ENCODE results near the gene IPO13. TPM values are rescaled to one million over a fixed set of nuclear protein-coding genes. Genes with fewer than 3 reads are reported as not detected.

IPO13 gene
- total and polyA plus RNA-seq, 2 experiments from 2014 or later: 26.2 to 28.6 TPM

DNA sequence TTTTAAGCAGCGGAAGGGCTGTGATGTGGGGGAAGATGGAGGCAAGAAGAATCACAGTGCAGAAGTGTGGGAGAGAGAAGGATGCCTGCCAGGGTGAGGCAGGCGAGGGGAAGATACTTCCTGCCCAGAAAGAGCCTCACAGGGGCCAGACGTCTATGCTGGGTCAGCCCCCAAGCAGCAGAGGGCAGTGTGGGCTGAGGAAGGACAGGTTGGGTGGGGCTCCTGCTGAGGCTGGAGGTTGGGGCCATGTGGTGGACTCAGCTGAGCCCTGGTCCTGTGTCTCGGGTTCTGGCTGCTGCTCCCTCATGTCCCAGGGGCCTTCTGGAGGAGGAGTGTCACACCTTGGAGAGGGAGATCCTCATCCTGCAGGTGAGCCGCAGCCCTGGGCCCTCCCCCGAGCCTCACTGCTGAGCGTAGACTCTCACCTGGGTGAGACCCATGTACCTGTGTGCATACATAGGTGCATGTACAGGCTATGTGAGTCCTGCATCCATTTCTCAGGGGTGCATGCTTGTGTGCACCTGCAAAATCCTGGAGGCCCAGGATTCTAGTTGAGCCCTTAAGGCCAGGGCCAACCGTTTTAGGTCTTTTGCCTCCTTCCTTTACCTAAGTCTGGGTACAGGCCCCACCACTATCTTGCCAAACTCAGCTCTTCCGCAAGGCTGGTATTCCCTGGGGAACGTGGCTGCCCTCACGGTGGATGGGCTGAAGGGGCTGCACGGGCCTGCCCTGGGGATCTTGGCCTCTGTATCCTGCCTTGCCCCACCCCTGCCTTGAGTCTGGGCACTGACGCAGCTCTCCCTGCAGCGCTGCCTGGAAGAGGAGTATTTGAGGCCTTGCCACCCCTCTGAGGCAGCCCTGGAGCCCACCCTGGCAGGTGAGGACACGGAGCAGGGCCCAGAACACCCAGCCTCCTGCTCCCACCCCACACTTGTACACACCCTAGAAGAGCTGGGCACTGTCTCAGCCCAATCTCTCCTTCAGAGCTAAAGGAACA, 48.3 kb downstream of the IPO13 start:
- TF ChIP-seq, protein P1, sequence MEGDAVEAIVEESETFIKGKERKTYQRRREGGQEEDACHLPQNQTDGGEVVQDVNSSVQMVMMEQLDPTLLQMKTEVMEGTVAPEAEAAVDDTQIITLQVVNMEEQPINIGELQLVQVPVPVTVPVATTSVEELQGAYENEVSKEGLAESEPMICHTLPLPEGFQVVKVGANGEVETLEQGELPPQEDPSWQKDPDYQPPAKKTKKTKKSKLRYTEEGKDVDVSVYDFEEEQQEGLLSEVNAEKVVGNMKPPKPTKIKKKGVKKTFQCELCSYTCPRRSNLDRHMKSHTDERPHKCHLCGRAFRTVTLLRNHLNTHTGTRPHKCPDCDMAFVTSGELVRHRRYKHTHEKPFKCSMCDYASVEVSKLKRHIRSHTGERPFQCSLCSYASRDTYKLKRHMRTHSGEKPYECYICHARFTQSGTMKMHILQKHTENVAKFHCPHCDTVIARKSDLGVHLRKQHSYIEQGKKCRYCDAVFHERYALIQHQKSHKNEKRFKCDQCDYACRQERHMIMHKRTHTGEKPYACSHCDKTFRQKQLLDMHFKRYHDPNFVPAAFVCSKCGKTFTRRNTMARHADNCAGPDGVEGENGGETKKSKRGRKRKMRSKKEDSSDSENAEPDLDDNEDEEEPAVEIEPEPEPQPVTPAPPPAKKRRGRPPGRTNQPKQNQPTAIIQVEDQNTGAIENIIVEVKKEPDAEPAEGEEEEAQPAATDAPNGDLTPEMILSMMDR (IDR thresholded peaks at IDR 0.05; ENCODE audit: low read depth, low read length): peak; percentile 36
- Histone ChIP-seq H3K27me3 (no peaks in the 10 kb centered on the region), H3K27ac (no peak overlapping the region), H3K9me3 (ENCODE audit: low read depth) (no peaks in the 10 kb centered on the region), H3K36me3 (no peaks in the 10 kb centered on the region), H3K4me1 (ENCODE audit: low read depth) (peaks cover 4% of the 10 kb centered on the region), H3K4me3 (no peak overlapping the region)
- peak; percentile 20 to 40 for DNase-seq (ENCODE audit: low read depth in 1 of 2, low spot score in 1 of 2)

GRCh38 chr1:43995984-43996732, 49.4 kb downstream of the IPO13 start:
- Histone ChIP-seq H3K4me3 (no peak overlapping the region), H3K9me3 (ENCODE audit: low read depth) (no peaks in the 10 kb centered on the region), H3K36me3 (no peaks in the 10 kb centered on the region), H3K27me3 (no peaks in the 10 kb centered on the region), H3K27ac (peak overlapping the region; percentile 17), H3K4me1 (ENCODE audit: low read depth) (peaks cover 4% of the 10 kb centered on the region)
- TF ChIP-seq, protein P1 (IDR thresholded peaks at IDR 0.05; ENCODE audit: low read depth, low read length): no peak
- DNase-seq (ENCODE audit: low read depth in 1 of 2, low spot score in 1 of 2): no peak

GRCh38 chr1:43996733-43997115, 50.0 kb downstream of the IPO13 start:
- Histone ChIP-seq H3K4me3 (no peak overlapping the region), H3K36me3 (no peaks in the 10 kb centered on the region), H3K27me3 (no peaks in the 10 kb centered on the region), H3K4me1 (ENCODE audit: low read depth) (peaks cover 4% of the 10 kb centered on the region), H3K27ac (no peak overlapping the region), H3K9me3 (ENCODE audit: low read depth) (no peaks in the 10 kb centered on the region)
- TF ChIP-seq, protein P1 (IDR thresholded peaks at IDR 0.05; ENCODE audit: low read depth, low read length): no peak
- DNase-seq (ENCODE audit: low read depth in 1 of 2, low spot score in 1 of 2): no peak

DNA sequence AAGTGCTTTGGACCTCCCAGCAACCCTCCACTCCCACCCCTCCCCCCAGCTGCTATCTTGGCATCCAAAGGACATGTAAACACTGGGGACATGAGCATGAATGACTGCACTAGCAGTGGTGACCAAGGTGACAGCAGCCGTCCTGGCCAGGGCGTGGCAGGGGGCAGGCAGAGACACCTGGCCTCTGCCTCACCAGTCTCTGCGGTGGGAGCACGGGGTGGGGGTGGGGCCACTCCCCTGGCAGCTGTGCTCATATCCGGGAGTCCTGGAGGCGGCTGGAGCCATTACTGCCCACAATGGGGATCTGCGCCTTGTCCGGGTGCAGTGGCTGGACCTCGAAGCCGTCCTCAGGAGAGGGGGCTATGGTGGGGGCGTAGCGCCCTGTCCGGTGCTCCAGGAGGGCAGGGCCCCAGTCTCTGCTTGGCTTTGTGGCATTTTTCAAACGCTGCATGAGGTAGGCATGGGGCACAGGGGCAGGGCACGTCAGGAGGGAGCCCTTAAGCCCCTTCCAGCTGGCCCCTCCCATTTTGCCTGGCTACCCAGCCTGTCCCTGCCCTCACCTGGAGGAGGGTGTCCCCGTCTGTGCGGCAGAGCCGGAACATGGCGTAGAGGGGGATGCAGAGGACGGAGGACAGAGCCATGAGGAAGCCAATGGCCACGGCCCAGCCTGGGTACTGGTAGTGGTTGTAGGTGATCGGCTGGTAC, 50.7 kb downstream of the IPO13 start:
- H3K27ac ChIP-seq: no peak overlapping the region
- TF ChIP-seq, protein P1 (IDR thresholded peaks at IDR 0.05; ENCODE audit: low read depth, low read length): no peak

GRCh38 chr1:43998000-43998378, 51.2 kb downstream of the IPO13 start:
- no peaks in the 10 kb centered on the region for H3K36me3 ChIP-seq
- TF ChIP-seq, protein P1 (IDR thresholded peaks at IDR 0.05; ENCODE audit: low read depth, low read length): no peak
- DNase-seq (ENCODE audit: low read depth in 1 of 2, low spot score in 1 of 2): no peak
- H3K4me3 ChIP-seq: no peak overlapping the region
- no peaks in the 10 kb centered on the region for H3K9me3 ChIP-seq (ENCODE audit: low read depth)
- H3K27me3 ChIP-seq: no peaks in the 10 kb centered on the region
- H3K4me1 ChIP-seq (ENCODE audit: low read depth): no peaks in the 10 kb centered on the region
- H3K27ac ChIP-seq: no peak overlapping the region

More for the DNA sequence above, 50.7 kb downstream of the IPO13 start:
- Histone ChIP-seq H3K9me3 (ENCODE audit: low read depth) (no peaks in the 10 kb centered on the region), H3K4me3 (no peak overlapping the region), H3K4me1 (ENCODE audit: low read depth) (no peaks in the 10 kb centered on the region), H3K36me3 (no peaks in the 10 kb centered on the region), H3K27me3 (no peaks in the 10 kb centered on the region)
- no peak for DNase-seq (ENCODE audit: low read depth in 1 of 2, low spot score in 1 of 2)
